Measurements from ENCODE around the gene CSH2. TPM values are rescaled to one million over a fixed set of nuclear protein-coding genes. Genes with fewer than 3 reads are reported as not detected.

The CSH2 gene
- total RNA-seq, 2 experiments from 2014 or later: not detected

GRCh38 chr17:63827002-63827800, 46.3 kb downstream of the CSH2 start, which contains the start of the genes FTSJ3 and PSMC5:
Gene FTSJ3, minus strand, starts transcription at chr17:63827663. Its CDS starts 761 bp downstream, at chr17:63826902.
Gene PSMC5, plus strand, starts transcription at chr17:63827431. Its CDS starts 60 bp downstream, at chr17:63827491.
- H3K36me3 Mint-ChIP-seq (ENCODE audit: low read depth): peaks cover 100% of the 10 kb centered on the region
- CTCF ChIA-PET: interaction anchor here (0.9 to 5.6 kb wide), 5 partner anchors 8 to 52 kb away, joined by 3 to 21 read pairs (median 3); no protein-coding TSS in a partner anchor
- H3K36me3 ChIP-seq (ENCODE audit: insufficient read depth, low read length): peaks cover 71% of the 10 kb centered on the region

GRCh38 chr17:63826468-63827001, 46.9 kb downstream of the CSH2 start:
- H3K9me3 Mint-ChIP-seq: no peaks in the 10 kb centered on the region
- ATAC-seq (ENCODE audit: poor library complexity) (peak; percentile 21), DNase-seq (no peak)
- CTCF ChIA-PET: interaction anchor here (0.9 to 5.6 kb wide), 4 partner anchors 8 to 52 kb away, joined by 3 to 21 read pairs (median 3); no protein-coding TSS in a partner anchor
- H3K27ac Mint-ChIP-seq: peak overlapping the region; percentile 96
- intact Hi-C loops (cut with DNase I, micrococcal nuclease): loop anchor here (1.0 to 5.0 kb wide), 5 partner anchors 17 to 204 kb away; partner anchors contain the start of genes CCDC47 (in 2 of the 2) and MAP3K3 (in 1 of the 2)
- Histone ChIP-seq H3K9me3 (ENCODE audit: control insufficient read depth in 1 of 2, insufficient read depth in 1 of 2, low read length in 2 of 2) (no peaks in the 10 kb centered on the region), H3K27me3 (ENCODE audit: control insufficient read depth in 1 of 2, insufficient read depth in 2 of 2, low read length in 2 of 2) (no peaks in the 10 kb centered on the region), H3K4me1 (ENCODE audit: insufficient read depth, low read length) (peaks cover 62% of the 10 kb centered on the region), H3K4me3 (ENCODE audit: low read length) (peak overlapping the region; percentile 83), H3K36me3 (ENCODE audit: insufficient read depth, low read length) (peaks cover 71% of the 10 kb centered on the region), H3K27ac (ENCODE audit: low read depth in 1 of 2, low read length in 2 of 2) (peak overlapping the region; percentile 77 to 96)
- TF ChIP-seq CTCF (IDR thresholded peaks at IDR 0.05): no peak
- H3K4me1 Mint-ChIP-seq (ENCODE audit: low read depth): peaks cover 74% of the 10 kb centered on the region
- POLR2A ChIA-PET: interaction anchor here (0.6 to 4.3 kb wide), 11 partner anchors 8 to 679 kb away, joined by 3 to 45 read pairs (median 6); partner anchors contain the start of genes CCDC47, DDX42, LIMD2 and MAP3K3
- H3K27me3 Mint-ChIP-seq: no peaks in the 10 kb centered on the region
- H3K36me3 Mint-ChIP-seq (ENCODE audit: low read depth): peaks cover 100% of the 10 kb centered on the region
- H3K4me3 Mint-ChIP-seq: peak overlapping the region; percentile 94

More at GRCh38 chr17:63827002-63827800, 46.3 kb downstream of the CSH2 start, which contains the start of the genes FTSJ3 and PSMC5:
- Mint-ChIP-seq H3K27me3 (no peaks in the 10 kb centered on the region), H3K27ac (peak within 1 kb of the TSS; percentile 96), H3K9me3 (no peaks in the 10 kb centered on the region), H3K4me1 (ENCODE audit: low read depth) (peaks cover 75% of the 10 kb centered on the region), H3K4me3 (peak within 1 kb of the TSS; percentile 94)
- Histone ChIP-seq H3K27ac (ENCODE audit: low read depth in 1 of 2, low read length in 2 of 2) (peak within 1 kb of the TSS; percentile 77 to 96), H3K4me3 (ENCODE audit: low read length) (peak within 1 kb of the TSS; percentile 83), H3K9me3 (ENCODE audit: control insufficient read depth in 1 of 2, insufficient read depth in 1 of 2, low read length in 2 of 2) (no peaks in the 10 kb centered on the region), H3K27me3 (ENCODE audit: control insufficient read depth in 1 of 2, insufficient read depth in 2 of 2, low read length in 2 of 2) (no peaks in the 10 kb centered on the region), H3K4me1 (ENCODE audit: insufficient read depth, low read length) (peaks cover 69% of the 10 kb centered on the region)
- intact Hi-C loops (cut with DNase I, micrococcal nuclease): loop anchor here (1.0 to 5.0 kb wide), 5 partner anchors 16 to 205 kb away; partner anchors contain the start of genes CCDC47 (in 2 of the 2) and MAP3K3 (in 1 of the 2)
- POLR2A ChIA-PET: interaction anchor here (0.6 to 7.3 kb wide), 15 partner anchors 9 to 678 kb away, joined by 3 to 86 read pairs (median 4); partner anchors contain the start of genes CCDC47, DDX42, LIMD2 and MAP3K3
- peak; percentile 65 for TF ChIP-seq CTCF (IDR thresholded peaks at IDR 0.05)
- ATAC-seq (ENCODE audit: poor library complexity) (peak; percentile 93), DNase-seq (peak; percentile 91 to 98 (median 95))

GRCh38 chr17:63824362-63824761, 49.1 kb downstream of the CSH2 start:
- H3K27ac ChIP-seq (ENCODE audit: low read depth in 1 of 2, low read length in 2 of 2): peak overlapping the region in 1 of 2 donors; percentile 6
- no peak for DNase-seq
- H3K4me3 ChIP-seq (ENCODE audit: low read length): no peak overlapping the region
- Mint-ChIP-seq H3K36me3 (ENCODE audit: low read depth) (peaks cover 100% of the 10 kb centered on the region), H3K4me1 (ENCODE audit: low read depth) (peaks cover 52% of the 10 kb centered on the region), H3K27me3 (no peaks in the 10 kb centered on the region), H3K27ac (peak overlapping the region; percentile 51), H3K9me3 (no peaks in the 10 kb centered on the region), H3K4me3 (peak overlapping the region; percentile 62)
- no peaks in the 10 kb centered on the region for H3K9me3 ChIP-seq (ENCODE audit: control insufficient read depth in 1 of 2, insufficient read depth in 1 of 2, low read length in 2 of 2)
- peaks cover 48% of the 10 kb centered on the region for H3K4me1 ChIP-seq (ENCODE audit: insufficient read depth, low read length)
- H3K36me3 ChIP-seq (ENCODE audit: insufficient read depth, low read length): peaks cover 67% of the 10 kb centered on the region
- intact Hi-C loops (cut with DNase I, micrococcal nuclease): no loop called here
- no peak for TF ChIP-seq CTCF (IDR thresholded peaks at IDR 0.05)
- POLR2A ChIA-PET: interaction anchor here (0.9 to 1.3 kb wide), 2 partner anchors 19 to 51 kb away, joined by 3 to 4 read pairs; partner anchors contain the start of genes CCDC47 and DDX42
- no peaks in the 10 kb centered on the region for H3K27me3 ChIP-seq (ENCODE audit: control insufficient read depth in 1 of 2, insufficient read depth in 2 of 2, low read length in 2 of 2)
- CTCF ChIA-PET: interaction anchor here (5.6 kb wide), 1 partner anchor 24 kb away, joined by 21 read pairs; no protein-coding TSS in a partner anchor
- no peak for ATAC-seq (ENCODE audit: poor library complexity)

All from CD4-positive, alpha-beta T cell (primary cell).